Measurements from ENCODE around the gene PRRC2B. TPM values are rescaled to one million over a fixed set of nuclear protein-coding genes. Genes with fewer than 3 reads are reported as not detected.
A peak's percentile ranks its signal among the peaks of the same experiment; 100 is the strongest.

The PRRC2B gene
- total and polyA plus RNA-seq, 7 donors, result 22.7 to 114 (median 63.6) TPM

DNA sequence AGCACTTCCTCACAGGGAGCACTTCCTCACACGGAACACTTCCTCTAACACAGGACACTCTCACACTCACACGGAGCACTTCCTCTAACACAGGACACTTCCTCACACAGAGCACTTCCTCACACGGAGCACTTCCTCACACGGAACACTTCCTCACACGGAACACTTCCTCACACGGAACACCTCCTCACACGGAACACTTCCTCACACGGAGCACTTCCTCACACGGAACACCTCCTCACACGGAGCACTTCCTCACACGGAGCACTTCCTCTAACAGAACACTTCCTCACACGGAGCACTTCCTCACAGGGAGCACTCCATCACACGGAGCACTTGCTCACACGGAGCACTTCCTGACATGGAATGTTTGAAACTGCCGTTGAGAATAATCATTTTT, 122.2 kb downstream of the PRRC2B start:
- intact Hi-C loops (cut with DNase I), result no loop called here
- H3K27ac ChIP-seq, result no peak overlapping the region
- TF ChIP-seq, protein P1, sequence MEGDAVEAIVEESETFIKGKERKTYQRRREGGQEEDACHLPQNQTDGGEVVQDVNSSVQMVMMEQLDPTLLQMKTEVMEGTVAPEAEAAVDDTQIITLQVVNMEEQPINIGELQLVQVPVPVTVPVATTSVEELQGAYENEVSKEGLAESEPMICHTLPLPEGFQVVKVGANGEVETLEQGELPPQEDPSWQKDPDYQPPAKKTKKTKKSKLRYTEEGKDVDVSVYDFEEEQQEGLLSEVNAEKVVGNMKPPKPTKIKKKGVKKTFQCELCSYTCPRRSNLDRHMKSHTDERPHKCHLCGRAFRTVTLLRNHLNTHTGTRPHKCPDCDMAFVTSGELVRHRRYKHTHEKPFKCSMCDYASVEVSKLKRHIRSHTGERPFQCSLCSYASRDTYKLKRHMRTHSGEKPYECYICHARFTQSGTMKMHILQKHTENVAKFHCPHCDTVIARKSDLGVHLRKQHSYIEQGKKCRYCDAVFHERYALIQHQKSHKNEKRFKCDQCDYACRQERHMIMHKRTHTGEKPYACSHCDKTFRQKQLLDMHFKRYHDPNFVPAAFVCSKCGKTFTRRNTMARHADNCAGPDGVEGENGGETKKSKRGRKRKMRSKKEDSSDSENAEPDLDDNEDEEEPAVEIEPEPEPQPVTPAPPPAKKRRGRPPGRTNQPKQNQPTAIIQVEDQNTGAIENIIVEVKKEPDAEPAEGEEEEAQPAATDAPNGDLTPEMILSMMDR (IDR thresholded peaks at IDR 0.05), result no peak
- 84 to 90% (median 87%) methylated on average over 14 to 15 of the region's 15 CpGs for WGBS, 3 donors
- H3K4me1 ChIP-seq, result peaks cover 10% of the 10 kb centered on the region
- no peaks in the 10 kb centered on the region for H3K27me3 ChIP-seq (ENCODE audit: insufficient read depth in 3 of 3, low read length in 2 of 3)
- H3K36me3 ChIP-seq (ENCODE audit: insufficient read depth in 1 of 2, low read depth in 1 of 2), result peaks cover 0 to 81% of the 10 kb centered on the region in 2 donors
- no peak overlapping the region for H3K4me3 ChIP-seq
- ATAC-seq (no peak), DNase-seq (no peak)
- no peaks in the 10 kb centered on the region for H3K9me3 ChIP-seq

DNA sequence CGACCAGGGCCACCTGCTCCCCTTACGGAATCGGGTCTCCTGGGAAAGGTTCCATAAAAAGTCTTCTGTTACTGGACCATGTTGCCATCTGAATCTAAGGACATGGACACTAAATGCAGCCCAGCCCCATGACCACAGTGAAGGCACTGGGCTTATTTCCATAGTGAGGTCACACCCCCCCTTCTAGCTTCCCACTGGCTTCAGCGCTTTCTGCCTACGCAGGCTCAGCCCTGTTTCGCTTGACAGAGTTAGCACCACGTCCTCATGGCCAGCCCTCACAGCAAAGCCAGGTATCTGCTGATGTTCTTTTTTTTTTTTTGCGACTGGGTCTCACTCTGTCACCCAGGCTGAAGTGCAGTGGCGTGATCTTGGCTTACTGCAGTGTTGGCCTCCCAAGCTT, 123.0 kb downstream of the PRRC2B start:
- TF ChIP-seq, protein P1 (IDR thresholded peaks at IDR 0.05), result no peak
- Histone ChIP-seq H3K27ac (peak overlapping the region; percentile 79), H3K27me3 (ENCODE audit: insufficient read depth in 3 of 3, low read length in 2 of 3) (no peaks in the 10 kb centered on the region), H3K4me1 (peaks cover 10% of the 10 kb centered on the region), H3K9me3 (no peaks in the 10 kb centered on the region), H3K36me3 (ENCODE audit: insufficient read depth in 1 of 2, low read depth in 1 of 2) (peaks cover 0 to 81% of the 10 kb centered on the region in 2 donors), H3K4me3 (no peak overlapping the region)
- 42 to 92% (median 60%) methylated on average over 9 of the region's 9 CpGs for WGBS, 3 donors
- DNase-seq (peak in 1 of 2 donors; percentile 64), ATAC-seq (peak in 3 of 4 donors; percentile 45 to 72 (median 66))
- intact Hi-C loops (cut with DNase I), result no loop called here

DNA sequence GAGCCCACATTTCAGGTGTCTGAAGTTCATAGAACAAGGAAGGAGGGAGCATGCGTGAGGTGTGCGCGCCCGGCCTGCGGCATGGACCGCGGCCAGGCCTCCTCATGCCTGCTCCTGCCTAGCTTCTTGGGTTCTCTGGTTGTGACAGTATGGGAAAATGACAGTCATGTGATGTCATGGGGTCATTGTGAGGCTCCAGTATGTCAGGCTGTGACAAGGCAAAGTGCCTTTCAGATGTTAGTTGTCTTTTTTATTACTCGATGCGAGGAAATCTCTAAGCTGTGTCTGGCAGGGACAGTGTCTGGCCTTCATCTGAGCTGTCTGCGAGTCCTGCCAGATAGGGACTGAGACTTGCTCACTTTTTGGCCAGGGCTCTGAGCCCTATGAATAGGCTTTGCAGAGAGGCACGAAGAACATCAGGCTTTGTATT, 123.9 kb downstream of the PRRC2B start:
- peak overlapping the region; percentile 79 for H3K27ac ChIP-seq
- H3K36me3 ChIP-seq (ENCODE audit: insufficient read depth in 1 of 2, low read depth in 1 of 2), result peaks cover 0 to 81% of the 10 kb centered on the region in 2 donors
- 30 to 66% (median 41%) methylated on average over 11 of the region's 11 CpGs for WGBS, 3 donors
- TF ChIP-seq, protein P1 (IDR thresholded peaks at IDR 0.05), result no peak
- intact Hi-C loops (cut with DNase I), result no loop called here
- H3K9me3 ChIP-seq, result no peaks in the 10 kb centered on the region
- ATAC-seq (peak; percentile 71 to 88 (median 82)), DNase-seq (peak in 1 of 2 donors; percentile 68)
- H3K27me3 ChIP-seq (ENCODE audit: insufficient read depth in 3 of 3, low read length in 2 of 3), result no peaks in the 10 kb centered on the region
- H3K4me1 ChIP-seq, result peaks cover 10% of the 10 kb centered on the region
- no peak overlapping the region for H3K4me3 ChIP-seq

DNA sequence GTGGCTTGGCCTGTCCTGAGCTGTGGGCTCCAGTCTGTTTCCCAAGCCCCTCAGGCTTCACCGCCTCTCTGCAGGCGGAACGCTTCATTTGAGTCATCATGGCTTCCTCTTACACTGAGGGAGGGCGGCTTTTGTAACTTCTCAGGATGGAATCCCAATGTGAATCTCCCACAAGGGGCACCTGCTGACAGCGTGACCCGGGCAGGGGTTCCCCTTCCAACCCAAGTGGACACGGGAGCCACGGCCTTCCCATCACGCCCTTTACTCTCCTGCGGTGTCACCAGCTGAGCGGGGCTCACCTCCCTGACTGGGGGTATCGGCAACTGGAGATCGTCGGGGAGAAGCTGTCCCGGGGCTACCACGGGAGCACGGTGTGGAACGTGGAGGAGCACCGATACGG, 124.7 kb downstream of the PRRC2B start:
- TF ChIP-seq, protein P1 (IDR thresholded peaks at IDR 0.05), result no peak
- WGBS, 3 donors, result 95 to 96% (median 96%) methylated on average over 20 of the region's 20 CpGs
- Histone ChIP-seq H3K36me3 (ENCODE audit: insufficient read depth in 1 of 2, low read depth in 1 of 2) (peaks cover 0 to 81% of the 10 kb centered on the region in 2 donors), H3K4me3 (no peak overlapping the region), H3K27me3 (ENCODE audit: insufficient read depth in 3 of 3, low read length in 2 of 3) (no peaks in the 10 kb centered on the region), H3K4me1 (peaks cover 10% of the 10 kb centered on the region), H3K9me3 (no peaks in the 10 kb centered on the region), H3K27ac (peak overlapping the region; percentile 79)
- intact Hi-C loops (cut with DNase I), result no loop called here
- ATAC-seq (no peak), DNase-seq (no peak)

DNA sequence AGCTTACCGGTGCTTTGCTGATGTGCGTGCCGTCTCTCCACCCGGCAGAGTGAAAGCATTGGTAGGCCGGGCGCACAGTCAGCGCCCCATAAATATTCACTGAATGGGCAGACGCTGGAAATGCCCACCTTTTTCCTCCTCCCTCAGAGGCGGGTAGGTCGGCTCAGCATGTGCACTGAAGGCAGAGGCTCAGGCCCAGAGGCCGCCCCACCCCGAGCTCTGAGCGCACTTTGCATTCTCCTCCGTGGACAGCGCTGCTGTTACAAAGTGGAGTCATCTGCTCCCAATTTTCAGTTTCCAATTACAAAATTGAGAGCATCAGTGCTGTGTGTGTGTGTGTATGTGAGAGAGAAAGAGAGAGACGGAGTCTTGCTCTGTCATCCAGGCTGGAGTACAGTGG, 126.6 kb downstream of the PRRC2B start:
- no peak for ATAC-seq
- DNase-seq, result no peak
- Histone ChIP-seq H3K36me3 (ENCODE audit: insufficient read depth in 1 of 2, low read depth in 1 of 2) (peaks cover 2 to 85% of the 10 kb centered on the region in 2 donors), H3K27ac (no peak overlapping the region), H3K4me1 (peaks cover 10% of the 10 kb centered on the region), H3K27me3 (ENCODE audit: insufficient read depth in 3 of 3, low read length in 2 of 3) (no peaks in the 10 kb centered on the region), H3K9me3 (no peaks in the 10 kb centered on the region), H3K4me3 (no peak overlapping the region)
- intact Hi-C loops (cut with DNase I), result no loop called here
- TF ChIP-seq, protein P1 (IDR thresholded peaks at IDR 0.05), result no peak
- WGBS, 3 donors, result 82 to 87% (median 83%) methylated on average over 16 of the region's 16 CpGs
